Head of caudate nucleus (tissue), 42 donors: Measurements from ENCODE around the gene TAAR9.

Source experiments
- DNase-seq, 42 donors: peaks; one replicate each; pipeline versions ENCODE4 v3.0.0 to v3.0.0-alpha.2; 2020 to 2021; ENCODE audit warnings: mixed read lengths in 7 of 42
- intact Hi-C: fragments of 100-400 bp; cut with DNase I; formaldehyde crosslinking; loops from one replicate; pipeline ENCODE4 v1.15.0; 2022

The TAAR9 gene

GRCh38 chr6:132568611-132569010 lies 30.5 kb downstream of the TAAR9 start:
- intact Hi-C loops, result no loop called here
- DNase-seq, result peak in 7 of 42 donors; percentile 5 to 31 (median 16)

- peak; percentile 7 to 90 (median 72) for DNase-seq
- intact Hi-C loops, result no loop called here
These were observed 31.1 kb downstream of the TAAR9 start for GRCh38 chr6:132569170-132569569.

GRCh38 chr6:132570221-132570777 lies 32.2 kb downstream of the TAAR9 start, which contains the start of gene TAAR6:
Gene TAAR6, plus strand, starts transcription at chr6:132570322. Its CDS starts 0 bp downstream, at chr6:132570322.
- intact Hi-C loops, result no loop called here
- DNase-seq, result peak; percentile 27 to 88 (median 62)

GRCh38 chr6:132571774-132572173 lies 33.7 kb downstream of the TAAR9 start:
- intact Hi-C loops, result no loop called here
- no peak for DNase-seq

- DNase-seq, result no peak
- intact Hi-C loops, result no loop called here
These were observed 46.6 kb downstream of the TAAR9 start for GRCh38 chr6:132584698-132585097.

GRCh38 chr6:132587424-132587823 lies 49.3 kb downstream of the TAAR9 start:
- DNase-seq, result no peak
- intact Hi-C loops, result no loop called here
